Adrenal gland (tissue), 5 donors: ENCODE measurements around the gene NTSR2.

Experiments used
- POLR2A ChIP-seq, 2 donors: fragments of 450-650 bp; IDR thresholded peaks; one replicate each; pipeline ENCODE4 v1.6.1; 2017; ENCODE audit warnings: antibody characterized with exemption in 2 of 2, mild to moderate bottlenecking in 2 of 2, moderate library complexity in 1 of 2
- TF ChIP-seq, protein P1 (sequence below), 6 experiments: fragments of 450-650 bp in 4 of 6; fragments of 200-600 bp in 2 of 6; sonication (generic) in 1 of 6; IDR thresholded peaks; 1 replicate in 5 of 6; 2 replicates in 1 of 6; pipeline versions ENCODE4 v1.5.1 to v1.8.0; 2016 to 2021; ENCODE audit warnings: antibody characterized with exemption in 6 of 6, mild to moderate bottlenecking in 2 of 6, moderate library complexity in 1 of 6
- donor health status: DM: no; HTN: no; CAD: no.

DNA sequence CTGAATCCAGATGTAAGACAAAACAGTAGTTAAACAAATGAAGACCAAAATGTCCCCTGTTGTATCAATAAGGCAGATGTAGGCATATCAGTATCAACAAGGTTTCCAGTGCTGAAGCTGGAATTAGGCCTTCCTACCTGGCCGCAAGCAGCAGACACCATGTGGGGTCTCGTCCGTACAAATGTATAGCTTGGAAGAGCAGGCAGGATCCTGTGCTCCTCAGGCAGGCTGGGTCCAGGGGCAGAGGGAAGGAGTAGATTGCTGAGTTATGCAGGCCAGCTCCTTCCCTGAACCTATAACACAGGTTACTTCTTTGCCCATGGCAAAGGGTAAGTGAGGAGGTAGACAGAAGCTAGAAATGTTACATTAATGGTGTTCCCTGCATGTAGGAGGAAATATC, 23.5 kb downstream of the NTSR2 start:
- TF ChIP-seq, protein P1, sequence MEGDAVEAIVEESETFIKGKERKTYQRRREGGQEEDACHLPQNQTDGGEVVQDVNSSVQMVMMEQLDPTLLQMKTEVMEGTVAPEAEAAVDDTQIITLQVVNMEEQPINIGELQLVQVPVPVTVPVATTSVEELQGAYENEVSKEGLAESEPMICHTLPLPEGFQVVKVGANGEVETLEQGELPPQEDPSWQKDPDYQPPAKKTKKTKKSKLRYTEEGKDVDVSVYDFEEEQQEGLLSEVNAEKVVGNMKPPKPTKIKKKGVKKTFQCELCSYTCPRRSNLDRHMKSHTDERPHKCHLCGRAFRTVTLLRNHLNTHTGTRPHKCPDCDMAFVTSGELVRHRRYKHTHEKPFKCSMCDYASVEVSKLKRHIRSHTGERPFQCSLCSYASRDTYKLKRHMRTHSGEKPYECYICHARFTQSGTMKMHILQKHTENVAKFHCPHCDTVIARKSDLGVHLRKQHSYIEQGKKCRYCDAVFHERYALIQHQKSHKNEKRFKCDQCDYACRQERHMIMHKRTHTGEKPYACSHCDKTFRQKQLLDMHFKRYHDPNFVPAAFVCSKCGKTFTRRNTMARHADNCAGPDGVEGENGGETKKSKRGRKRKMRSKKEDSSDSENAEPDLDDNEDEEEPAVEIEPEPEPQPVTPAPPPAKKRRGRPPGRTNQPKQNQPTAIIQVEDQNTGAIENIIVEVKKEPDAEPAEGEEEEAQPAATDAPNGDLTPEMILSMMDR (IDR thresholded peaks at IDR 0.05) = no peak
- TF ChIP-seq POLR2A (IDR thresholded peaks at IDR 0.05) = no peak
